ENCODE results near the gene MYO18B. TPM values are rescaled to one million over a fixed set of nuclear protein-coding genes. Genes with fewer than 3 reads are reported as not detected.

Gene MYO18B
- total and polyA plus RNA-seq, 8 donors: 0.05 to 0.47 (median 0.14) TPM

- no peak for FAIRE-seq
- TF ChIP-seq, protein P1, sequence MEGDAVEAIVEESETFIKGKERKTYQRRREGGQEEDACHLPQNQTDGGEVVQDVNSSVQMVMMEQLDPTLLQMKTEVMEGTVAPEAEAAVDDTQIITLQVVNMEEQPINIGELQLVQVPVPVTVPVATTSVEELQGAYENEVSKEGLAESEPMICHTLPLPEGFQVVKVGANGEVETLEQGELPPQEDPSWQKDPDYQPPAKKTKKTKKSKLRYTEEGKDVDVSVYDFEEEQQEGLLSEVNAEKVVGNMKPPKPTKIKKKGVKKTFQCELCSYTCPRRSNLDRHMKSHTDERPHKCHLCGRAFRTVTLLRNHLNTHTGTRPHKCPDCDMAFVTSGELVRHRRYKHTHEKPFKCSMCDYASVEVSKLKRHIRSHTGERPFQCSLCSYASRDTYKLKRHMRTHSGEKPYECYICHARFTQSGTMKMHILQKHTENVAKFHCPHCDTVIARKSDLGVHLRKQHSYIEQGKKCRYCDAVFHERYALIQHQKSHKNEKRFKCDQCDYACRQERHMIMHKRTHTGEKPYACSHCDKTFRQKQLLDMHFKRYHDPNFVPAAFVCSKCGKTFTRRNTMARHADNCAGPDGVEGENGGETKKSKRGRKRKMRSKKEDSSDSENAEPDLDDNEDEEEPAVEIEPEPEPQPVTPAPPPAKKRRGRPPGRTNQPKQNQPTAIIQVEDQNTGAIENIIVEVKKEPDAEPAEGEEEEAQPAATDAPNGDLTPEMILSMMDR (IDR thresholded peaks at IDR 0.05): no peak
- no peak overlapping the region for H3K4me3 ChIP-seq
- WGBS, 2 donors: 79 to 81% methylated on average over 6 of the region's 6 CpGs
- no peak for DNase-seq
- ATAC-seq: no peak
- intact Hi-C loops (cut with DNase I): no loop called here
- H3K36me3 ChIP-seq: peaks cover 0 to 6% (median 0%) of the 10 kb centered on the region in 3 donors
- no peaks in the 10 kb centered on the region for H3K4me1 ChIP-seq
- H3K27ac ChIP-seq: no peak overlapping the region
- H3K27me3 ChIP-seq: no peaks in the 10 kb centered on the region
- H3K9me3 ChIP-seq: no peaks in the 10 kb centered on the region
Measured at GRCh38 chr22:25711491-25711890, 30.5 kb upstream of the MYO18B start.

DNA sequence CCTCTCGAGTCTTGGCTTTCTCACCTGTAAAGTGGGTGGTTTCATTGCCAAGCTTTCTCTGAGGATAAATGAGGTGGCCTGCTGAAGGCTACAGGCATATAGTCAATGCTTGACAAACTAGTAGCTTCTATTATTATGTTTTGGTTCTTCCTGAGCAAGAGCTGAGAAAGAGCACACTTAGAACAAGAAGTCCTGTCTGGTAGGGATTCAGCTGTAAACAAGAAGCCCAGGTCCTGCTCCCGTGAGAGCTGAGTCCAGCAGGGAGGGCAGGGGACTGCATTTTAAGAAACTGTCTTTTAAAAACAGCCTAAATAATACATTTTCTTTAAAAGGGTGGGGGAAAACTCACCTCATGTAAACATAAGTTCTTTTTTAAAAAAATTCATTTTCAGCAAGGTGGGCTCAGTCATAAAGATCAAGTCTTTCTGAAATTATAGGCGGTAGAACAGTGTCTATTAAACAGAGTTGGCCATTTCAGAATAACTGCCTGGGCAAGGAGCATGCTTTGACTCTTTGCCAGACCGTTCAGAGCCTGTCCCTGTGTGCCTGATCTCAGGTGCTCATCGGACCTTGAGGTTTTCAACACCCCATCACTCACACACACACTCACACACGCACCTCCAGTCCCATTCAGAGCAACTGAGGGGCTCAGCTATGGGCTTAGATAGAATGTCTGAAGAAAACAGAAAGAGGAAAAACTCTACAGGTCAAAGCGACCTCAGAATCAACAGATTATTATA, 29.2 kb upstream of the MYO18B start:
- intact Hi-C loops (cut with DNase I): no loop called here
- FAIRE-seq: no peak
- Histone ChIP-seq H3K27ac (no peak overlapping the region), H3K9me3 (no peaks in the 10 kb centered on the region), H3K36me3 (peaks cover 0 to 6% (median 0%) of the 10 kb centered on the region in 3 donors), H3K27me3 (no peaks in the 10 kb centered on the region), H3K4me1 (no peaks in the 10 kb centered on the region), H3K4me3 (no peak overlapping the region)
- WGBS, 2 donors: 83 to 89% methylated on average over 7 of the region's 7 CpGs
- no peak for ATAC-seq
- TF ChIP-seq, protein P1 (IDR thresholded peaks at IDR 0.05): no peak
- DNase-seq: no peak

GRCh38 chr22:25714070-25714469, 27.9 kb upstream of the MYO18B start:
- no peak overlapping the region for H3K4me3 ChIP-seq
- H3K27me3 ChIP-seq: no peaks in the 10 kb centered on the region
- WGBS, 2 donors: 84 to 87% methylated on average over 7 of the region's 7 CpGs
- H3K27ac ChIP-seq: no peak overlapping the region
- intact Hi-C loops (cut with DNase I): no loop called here
- ATAC-seq: no peak
- no peaks in the 10 kb centered on the region for H3K4me1 ChIP-seq
- no peak for FAIRE-seq
- H3K36me3 ChIP-seq: peaks cover 0 to 6% (median 0%) of the 10 kb centered on the region in 3 donors
- no peak for DNase-seq
- TF ChIP-seq, protein P1 (IDR thresholded peaks at IDR 0.05): no peak
- no peaks in the 10 kb centered on the region for H3K9me3 ChIP-seq

GRCh38 chr22:25714739-25715138, 27.2 kb upstream of the MYO18B start:
- TF ChIP-seq, protein P1 (IDR thresholded peaks at IDR 0.05): no peak
- H3K9me3 ChIP-seq: no peaks in the 10 kb centered on the region
- FAIRE-seq (no peak), DNase-seq (no peak), ATAC-seq (no peak)
- intact Hi-C loops (cut with DNase I): no loop called here
- H3K27ac ChIP-seq: no peak overlapping the region
- H3K36me3 ChIP-seq: peaks cover 0 to 6% (median 0%) of the 10 kb centered on the region in 3 donors
- WGBS, 2 donors: 59 to 73% methylated on average over 6 of the region's 6 CpGs
- no peaks in the 10 kb centered on the region for H3K4me1 ChIP-seq
- H3K4me3 ChIP-seq: no peak overlapping the region
- H3K27me3 ChIP-seq: no peaks in the 10 kb centered on the region

DNA sequence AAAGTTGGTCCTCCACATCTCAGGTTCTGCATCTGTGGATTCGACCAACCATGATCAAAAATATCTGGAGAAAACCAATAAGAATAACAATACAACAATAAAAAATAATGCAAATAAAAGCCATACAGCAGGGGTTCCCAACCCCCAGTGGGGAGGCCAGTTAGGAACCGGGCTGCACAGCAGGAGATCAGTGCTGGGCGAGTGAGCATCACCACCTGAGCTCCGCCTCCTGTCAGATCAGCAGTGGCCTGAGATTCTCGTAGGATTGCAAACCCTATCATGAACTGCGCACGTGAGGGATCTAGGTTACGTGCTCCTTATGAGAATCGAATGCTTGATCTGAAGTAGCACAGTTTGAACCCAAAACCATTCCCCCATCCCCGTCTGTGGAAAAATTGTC, 25.4 kb upstream of the MYO18B start:
- DNase-seq (no peak), ATAC-seq (no peak), FAIRE-seq (no peak)
- Histone ChIP-seq H3K27me3 (no peaks in the 10 kb centered on the region), H3K4me3 (no peak overlapping the region), H3K36me3 (peaks cover 0 to 6% (median 0%) of the 10 kb centered on the region in 3 donors), H3K27ac (no peak overlapping the region), H3K4me1 (no peaks in the 10 kb centered on the region), H3K9me3 (no peaks in the 10 kb centered on the region)
- WGBS, 2 donors: 75 to 85% methylated on average over 10 of the region's 10 CpGs
- TF ChIP-seq, protein P1 (IDR thresholded peaks at IDR 0.05): no peak
- intact Hi-C loops (cut with DNase I): no loop called here
